WTC11 (cell line): ENCODE measurements around the gene DFFB. TPM values are rescaled to one million over a fixed set of nuclear protein-coding genes. Genes with fewer than 3 reads are reported as not detected.

ENCODE experiments used
- ATAC-seq: fragments of 200-7000 bp; cut with Tn5 transposase; 2 replicates; pipeline ENCODE4 v1.10.0; 2021; ENCODE audit warnings: mild to moderate bottlenecking, moderate library complexity
- CTCF ChIA-PET: fragments of 300-600 bp; sonication (Branson Sonifier 250); formaldehyde crosslinking; loops from one replicate; lab custom pipeline; 2021; ENCODE audit warnings: antibody characterized with exemption; lab: Charles Lee
- POLR2A ChIA-PET: fragments of 350-600 bp; sonication (Branson Sonifier 250); formaldehyde crosslinking; loops from one replicate; lab custom pipeline; 2021; ENCODE audit warnings: antibody characterized with exemption; lab: Charles Lee
- DNase-seq: peaks from one replicate; pipeline ENCODE4 v3.0.0; 2021; ENCODE audit warnings: low spot score
- H3K27ac Mint-ChIP-seq: 2 replicates; pipeline ENCODE4 v1.8.0; 2021; ENCODE audit warnings: mixed read lengths
- H3K27me3 Mint-ChIP-seq: 2 replicates; pipeline ENCODE4 v1.8.0; 2021; ENCODE audit warnings: low read depth, mild to moderate bottlenecking, moderate library complexity, mixed read lengths
- H3K36me3 Mint-ChIP-seq: 2 replicates; pipeline ENCODE4 v1.8.0; 2021; ENCODE audit warnings: mixed read lengths
- H3K4me1 Mint-ChIP-seq: 2 replicates; pipeline ENCODE4 v1.8.0; 2022; ENCODE audit warnings: mixed read lengths
- H3K4me3 Mint-ChIP-seq: 2 replicates; pipeline ENCODE4 v1.8.0; 2021; ENCODE audit warnings: mild to moderate bottlenecking, moderate library complexity, mixed read lengths
- H3K9me3 Mint-ChIP-seq: 2 replicates; pipeline ENCODE4 v1.8.0; 2021; ENCODE audit warnings: mixed read lengths
- ARID4B ChIP-seq: sonication (generic); formaldehyde crosslinking; IDR thresholded peaks from 2 replicates; pipeline ENCODE4 v1.8.0; 2023; ENCODE audit warnings: missing genetic modification reagents, mild to moderate bottlenecking, borderline replicate concordance
- CBFB ChIP-seq: sonication (generic); formaldehyde crosslinking; IDR thresholded peaks from 2 replicates; pipeline ENCODE4 v1.8.1; 2022; ENCODE audit warnings: mild to moderate bottlenecking, low read depth, missing genetic modification reagents
- CDX4 ChIP-seq: fragments of 250-450 bp; sonication (Bioruptor Pico); IDR thresholded peaks from 2 replicates; pipeline ENCODE4 v1.9.0; 2021; ENCODE audit warnings: moderate library complexity, mild to moderate bottlenecking, inconsistent platforms, borderline replicate concordance
- CTCF ChIP-seq: fragments of 200-600 bp; IDR thresholded peaks from 2 replicates; pipeline ENCODE4 v1.8.0; 2022; ENCODE audit warnings: antibody characterized with exemption
- ELF4 ChIP-seq: sonication (generic); formaldehyde crosslinking; IDR thresholded peaks from 2 replicates; pipeline ENCODE4 v1.8.1; 2022; ENCODE audit warnings: low read depth, mild to moderate bottlenecking, moderate library complexity, missing genetic modification reagents
- ERG ChIP-seq: fragments of 250-450 bp; sonication (Bioruptor Pico); IDR thresholded peaks from 2 replicates; pipeline ENCODE4 v1.8.0; 2021; ENCODE audit warnings: mild to moderate bottlenecking
- GRHL2 ChIP-seq: fragments of 250-450 bp; sonication (Bioruptor Pico); IDR thresholded peaks from 2 replicates; pipeline ENCODE4 v1.8.0; 2022; ENCODE audit warnings: mild to moderate bottlenecking, moderate library complexity; ENCODE audit not compliant: insufficient replicate concordance, severe bottlenecking
- IRF2 ChIP-seq: sonication (generic); formaldehyde crosslinking; IDR thresholded peaks from 2 replicates; pipeline ENCODE4 v1.8.0; 2022; ENCODE audit warnings: low read depth, missing genetic modification reagents, borderline replicate concordance
- NFYB ChIP-seq: sonication (generic); formaldehyde crosslinking; conservative IDR thresholded peaks from 2 replicates; pipeline ENCODE4 v1.8.0; 2022; ENCODE audit warnings: low read depth, missing genetic modification reagents
- OVOL2 ChIP-seq: fragments of 250-450 bp; sonication (Bioruptor Pico); IDR thresholded peaks from 2 replicates; pipeline ENCODE4 v1.9.0; 2021; ENCODE audit warnings: mild to moderate bottlenecking, borderline replicate concordance
- SMAD3 ChIP-seq: sonication (generic); formaldehyde crosslinking; IDR thresholded peaks from 2 replicates; pipeline ENCODE4 v1.8.0; 2022; ENCODE audit warnings: missing genetic modification reagents, mild to moderate bottlenecking, borderline replicate concordance
- TCF7 ChIP-seq: sonication (generic); formaldehyde crosslinking; IDR thresholded peaks from 2 replicates; pipeline ENCODE4 v1.8.0; 2022; ENCODE audit warnings: mild to moderate bottlenecking, low read depth, missing genetic modification reagents, moderate library complexity
- TP53 ChIP-seq: sonication (generic); formaldehyde crosslinking; IDR thresholded peaks from 2 replicates; pipeline ENCODE4 v1.8.1; 2023; ENCODE audit warnings: mild to moderate bottlenecking, missing genetic modification reagents
- ZNF121 ChIP-seq: sonication (generic); formaldehyde crosslinking; IDR thresholded peaks from 2 replicates; pipeline ENCODE4 v1.8.0; 2023; ENCODE audit warnings: missing genetic modification reagents
- ZNF423 ChIP-seq: fragments of 250-450 bp; sonication (Bioruptor Pico); IDR thresholded peaks from 2 replicates; pipeline ENCODE4 v2.1.2; 2022; ENCODE audit warnings: mild to moderate bottlenecking, moderate library complexity
- ZSCAN18 ChIP-seq: fragments of 250-450 bp; sonication (Bioruptor Pico); IDR thresholded peaks from 2 replicates; pipeline ENCODE4 v2.1.2; 2022; ENCODE audit warnings: mild to moderate bottlenecking, moderate library complexity
- total RNA-seq: library from RNA; stranded (reverse); gene quantifications from 3 replicates; pipeline ENCODE4 v1.2.3, GENCODE V29; 2021

Gene DFFB
- total RNA-seq, 1 experiment from 2014 or later: 9.2 TPM

- no peak for TF ChIP-seq CDX4 (CRISPR knock-in tag)
- TF ChIP-seq CTCF: no peak
- TF ChIP-seq ZNF121 (CRISPR knock-in tag): no peak
- no peak for TF ChIP-seq SMAD3 (CRISPR knock-in tag)
- no peak for TF ChIP-seq NFYB (CRISPR knock-in tag)
- TF ChIP-seq OVOL2 (CRISPR knock-in tag): no peak
- TF ChIP-seq, all 79 proteins: peak for 0
These were observed 25.6 kb upstream of the DFFB start (continued) for GRCh38 chr1:3831689-3832088.

GRCh38 chr1:3834701-3835100 is 22.6 kb upstream of the DFFB start:
- Mint-ChIP-seq H3K27ac (no peak overlapping the region), H3K9me3 (peaks cover 21% of the 10 kb centered on the region), H3K4me1 (no peaks in the 10 kb centered on the region), H3K4me3 (no peak overlapping the region), H3K36me3 (peaks cover 54% of the 10 kb centered on the region), H3K27me3 (no peaks in the 10 kb centered on the region)
- POLR2A ChIA-PET: no interaction called here
- TF ChIP-seq ARID4B (CRISPR knock-in tag) (no peak), ERG (CRISPR knock-in tag) (no peak), OVOL2 (CRISPR knock-in tag) (no peak), IRF2 (CRISPR knock-in tag) (no peak), CDX4 (CRISPR knock-in tag) (no peak), TP53 (CRISPR knock-in tag) (no peak), GRHL2 (CRISPR knock-in tag) (no peak), ELF4 (CRISPR knock-in tag) (no peak), ZSCAN18 (CRISPR knock-in tag) (no peak), ZNF423 (no peak), CTCF (no peak), TCF7 (CRISPR knock-in tag) (no peak), CBFB (CRISPR knock-in tag) (no peak)
- no peak for DNase-seq
- ATAC-seq: no peak
- CTCF ChIA-PET: no interaction called here
